NCI-H82 treated with DMSO at 0.1 percent for 48 hours (cell line): Measurements from ENCODE around the gene TSC22D4.
"Not testable (repeated sequence)": the region's sequence is repeated elsewhere in the genome, so short reads cannot be mapped to it uniquely, and the experiment has no call there.

Experiments used
- DNase-seq: peaks from one replicate; lab custom pipeline; 2025; ENCODE audit not compliant: unreplicated experiment; lab: John Stamatoyannopoulos, UW

Gene TSC22D4

DNA sequence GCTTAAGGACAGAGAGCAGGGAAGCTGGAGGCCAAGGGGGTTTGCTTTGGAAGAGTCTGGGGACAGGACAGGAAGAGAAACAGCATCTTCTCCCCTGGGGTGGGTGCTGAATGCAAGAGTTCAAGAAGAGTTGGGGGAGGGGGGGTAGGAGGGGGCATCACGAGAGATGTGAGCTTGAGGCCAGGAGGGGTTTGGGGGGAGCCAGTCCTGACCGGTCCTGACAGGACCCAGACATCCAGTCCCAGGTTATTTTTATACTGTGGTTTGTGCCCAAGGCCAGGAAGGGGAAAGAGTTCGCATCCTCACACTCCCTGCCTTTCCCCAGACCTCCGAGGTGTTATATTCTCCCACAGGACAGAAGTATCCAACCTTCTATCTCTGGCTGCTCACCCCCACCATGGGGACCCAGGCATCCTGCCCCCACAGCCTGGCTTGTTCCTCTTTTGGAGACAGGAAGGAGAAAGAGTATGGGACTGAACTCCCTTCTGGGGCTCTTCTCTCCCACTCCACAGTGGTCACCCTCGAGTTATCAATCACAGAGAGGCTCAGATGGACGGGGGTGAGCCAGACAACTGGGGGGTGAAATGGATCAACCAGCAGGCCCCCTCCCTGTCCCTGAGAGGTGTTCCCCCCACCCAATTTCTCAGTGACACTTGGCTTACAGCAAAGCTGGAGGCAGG is 2.8 kb downstream of the TSC22D4 start:
- no peak for DNase-seq

DNA sequence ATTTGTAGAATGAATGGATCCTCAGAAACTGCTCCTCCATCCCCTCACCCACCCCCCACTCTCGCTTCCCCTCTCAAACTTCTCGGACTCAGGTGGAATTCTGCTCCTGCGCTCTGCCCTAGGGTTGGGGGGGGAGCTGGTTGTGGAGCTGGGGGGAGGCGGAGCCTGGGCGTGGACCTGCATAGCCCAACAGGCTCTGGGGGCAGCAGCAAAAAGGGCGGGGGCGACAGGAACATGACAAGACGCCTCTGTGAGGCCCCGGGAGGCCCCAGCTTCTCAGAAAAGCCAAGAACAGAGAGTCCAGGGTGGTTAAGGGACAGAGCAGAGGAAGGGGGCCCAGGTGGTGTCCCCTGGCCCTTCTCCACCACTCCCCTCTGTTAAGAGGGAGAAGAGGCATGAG is 3.5 kb downstream of the TSC22D4 start:
- DNase-seq = no peak

DNA sequence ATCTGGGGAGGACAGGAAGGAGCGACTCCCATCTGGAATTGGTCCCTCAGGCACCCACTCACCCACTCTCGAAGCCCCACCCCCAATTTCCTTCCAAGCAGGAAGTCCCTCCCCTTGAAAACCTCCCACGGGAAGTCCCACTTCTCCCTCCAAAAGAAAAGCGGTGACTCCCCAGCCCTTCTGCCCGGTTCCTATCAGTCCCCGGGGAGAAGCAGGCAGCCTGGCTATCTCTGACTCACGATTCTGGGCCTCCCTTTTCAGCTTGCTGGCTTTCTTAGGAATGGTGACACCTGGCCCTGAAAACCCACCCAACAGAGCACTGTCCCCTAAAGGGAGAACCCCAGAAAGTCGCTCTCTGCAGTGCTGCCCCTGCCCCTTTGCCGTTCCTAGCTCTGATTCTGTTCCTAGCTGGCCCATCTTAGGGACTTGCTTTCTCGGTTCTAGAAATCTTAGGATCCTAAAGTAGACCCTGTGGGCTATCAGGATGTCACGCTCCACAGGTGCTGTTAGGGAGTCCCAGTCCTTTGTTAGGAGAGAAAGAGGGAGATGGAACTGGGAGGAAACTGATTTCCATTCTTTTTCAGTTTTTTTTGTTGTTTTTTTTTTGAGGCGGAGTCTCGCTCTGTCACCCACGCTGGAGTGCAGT is 6.0 kb downstream of the TSC22D4 start:
- DNase-seq = no peak

GRCh38 chr7:100472121-100472851 is 6.7 kb downstream of the TSC22D4 start:
- DNase-seq = no peak

DNA sequence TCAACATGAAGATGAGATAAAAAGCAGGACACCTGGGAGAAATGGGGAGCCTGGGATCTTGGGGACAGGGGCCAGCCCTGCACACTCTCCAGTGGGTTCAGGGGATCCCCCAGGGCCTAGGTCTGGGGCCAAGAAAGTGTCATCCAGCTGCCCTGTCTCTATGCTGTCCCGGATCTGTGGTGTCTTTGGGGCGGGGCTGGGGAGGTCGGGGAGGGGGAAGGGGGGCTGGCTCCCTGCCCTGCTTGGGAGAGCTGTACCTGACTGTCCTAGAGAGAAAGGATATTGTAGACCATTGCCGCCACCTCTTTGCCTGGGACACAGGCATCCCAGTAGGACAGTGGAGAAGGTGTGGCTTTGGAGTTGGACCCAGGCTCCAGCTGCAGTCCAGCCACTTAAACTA is 8.0 kb downstream of the TSC22D4 start:
- DNase-seq = no peak

DNA sequence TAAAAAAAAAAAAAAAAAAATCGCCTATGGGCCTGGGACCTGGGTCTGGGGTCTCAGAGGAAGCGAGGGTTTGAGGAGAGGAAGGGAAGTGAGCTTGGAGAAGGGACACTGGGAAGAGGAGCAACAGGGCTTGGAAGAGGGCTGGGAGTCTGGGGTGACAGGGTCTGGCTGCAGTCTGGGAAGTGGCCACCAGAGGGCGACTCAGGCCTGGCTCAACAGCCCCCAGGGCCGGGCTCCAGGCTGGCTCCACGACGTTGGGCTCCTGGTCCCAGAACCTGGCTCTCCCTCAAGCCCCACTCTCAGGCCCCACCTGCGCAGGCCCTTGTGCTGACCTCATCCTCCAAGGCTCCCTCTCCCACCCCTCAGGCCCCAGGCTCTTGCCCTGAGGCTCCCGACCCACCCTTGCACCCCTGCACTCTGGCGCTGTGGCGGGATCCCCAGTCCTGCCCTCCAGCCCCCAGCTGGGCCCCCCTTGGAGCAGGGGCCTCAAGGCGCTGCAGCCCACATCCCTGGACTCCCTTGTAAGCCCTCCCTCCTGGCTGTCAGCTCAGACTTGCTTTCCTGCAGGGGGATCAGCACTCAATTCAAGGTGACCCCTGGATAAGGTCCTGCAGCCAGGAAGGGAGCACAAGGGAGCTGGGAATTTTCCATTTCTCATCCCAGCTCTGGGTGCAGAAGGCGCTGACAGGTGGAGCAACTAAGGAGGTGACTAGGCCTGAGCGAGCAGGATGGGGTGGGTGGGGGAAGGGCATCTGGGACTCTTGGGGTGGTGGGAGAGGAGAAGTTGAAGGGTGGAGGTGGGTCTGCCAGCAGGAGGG is 9.6 kb downstream of the TSC22D4 start:
- peak; percentile 31 for DNase-seq

DNA sequence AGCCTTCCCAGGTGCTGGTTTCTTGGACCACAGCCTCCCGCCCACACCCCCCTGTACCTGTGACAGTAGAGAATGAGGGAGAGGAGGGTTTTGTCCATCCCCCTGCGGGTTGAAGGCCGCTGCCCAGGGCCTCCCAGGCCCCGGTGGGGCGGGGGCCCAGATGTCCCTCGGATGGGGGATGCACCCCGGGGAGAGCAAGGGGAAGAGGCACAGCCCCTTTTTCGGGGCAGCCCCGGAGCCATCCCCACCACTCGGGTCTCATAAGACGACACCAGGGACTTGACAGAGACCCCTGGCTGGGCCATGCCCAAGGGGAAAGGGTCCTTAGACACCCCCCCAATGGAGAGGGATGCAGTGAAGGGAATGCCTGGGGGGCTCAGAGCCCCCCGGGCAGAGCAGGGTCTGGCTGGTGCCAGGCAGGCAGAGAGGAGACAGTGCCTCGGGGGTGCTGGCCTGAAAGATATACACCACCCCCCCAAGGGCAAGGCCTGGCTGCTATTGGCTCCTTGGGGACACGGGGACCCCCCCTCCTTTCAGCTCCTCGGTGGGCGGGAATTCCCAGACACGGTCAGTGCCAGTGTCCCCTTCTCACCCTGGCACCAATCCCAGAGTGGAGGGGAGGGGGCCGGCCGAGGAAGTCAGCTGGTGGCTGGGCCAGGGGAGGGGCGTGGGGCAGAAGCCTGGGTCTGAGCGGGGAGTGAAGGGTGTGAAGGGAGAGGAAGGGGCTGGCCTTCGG is 11.2 kb downstream of the TSC22D4 start:
- DNase-seq = no peak

- no peak for DNase-seq
Measured at GRCh38 chr7:100466653-100467605, 12.1 kb downstream of the TSC22D4 start.

GRCh38 chr7:100465702-100466311 is 13.2 kb downstream of the TSC22D4 start:
- DNase-seq = no peak

DNA sequence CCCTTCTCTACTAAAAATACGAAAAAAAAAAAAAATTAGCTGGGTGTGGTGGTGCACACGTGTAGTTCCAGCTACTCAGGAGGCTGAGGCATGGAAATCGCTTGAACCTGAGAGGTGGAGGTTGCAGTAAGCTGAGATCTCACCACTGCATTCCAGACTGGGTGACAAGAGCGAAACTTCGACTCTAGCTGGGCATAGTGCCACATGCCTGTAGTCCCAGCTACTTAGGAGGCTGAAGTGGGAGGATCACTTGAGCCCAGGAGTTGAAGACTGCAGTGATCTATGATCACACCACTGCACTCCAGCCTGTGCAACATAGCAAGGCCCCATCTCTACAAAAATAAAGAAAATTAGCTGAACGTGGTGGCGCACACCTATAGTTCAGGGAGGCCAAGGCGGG is 13.7 kb downstream of the TSC22D4 start:
- DNase-seq = no peak

GRCh38 chr7:100464791-100465190 is 14.2 kb downstream of the TSC22D4 start:
- DNase-seq = no peak

DNA sequence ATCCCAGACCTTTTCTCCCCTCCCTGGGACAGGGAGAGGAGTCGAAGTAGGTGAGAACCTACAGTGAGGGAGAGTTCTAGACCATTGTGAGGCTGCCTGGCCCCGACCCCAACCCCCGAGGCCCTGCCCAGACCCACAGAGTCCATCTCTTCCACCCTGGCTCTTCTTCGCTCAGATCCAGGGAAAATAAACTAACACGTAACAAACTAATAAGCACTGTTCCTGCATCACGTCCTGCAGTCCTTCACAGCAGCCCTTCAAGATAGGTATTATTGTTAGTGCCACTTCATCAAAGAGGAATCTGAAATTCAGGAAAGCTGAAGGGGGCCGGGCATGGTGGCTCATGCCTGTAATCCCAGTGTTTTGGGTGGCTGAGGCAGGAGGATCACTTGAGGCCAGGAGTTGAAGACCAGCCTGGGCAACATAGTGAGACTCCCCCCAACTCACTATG is 14.8 kb downstream of the TSC22D4 start, which contains the start of gene SPACDR:
Gene SPACDR, minus strand, starts transcription at position 51 of the 451 bp plus-strand sequence. CDS start 235 bp downstream, outside the sequence.
- no peak for DNase-seq

- no peak for DNase-seq
Measured at GRCh38 chr7:100457033-100457432, 22.0 kb downstream of the TSC22D4 start.

GRCh38 chr7:100456562-100456961 is 22.5 kb downstream of the TSC22D4 start:
- no peak for DNase-seq

DNA sequence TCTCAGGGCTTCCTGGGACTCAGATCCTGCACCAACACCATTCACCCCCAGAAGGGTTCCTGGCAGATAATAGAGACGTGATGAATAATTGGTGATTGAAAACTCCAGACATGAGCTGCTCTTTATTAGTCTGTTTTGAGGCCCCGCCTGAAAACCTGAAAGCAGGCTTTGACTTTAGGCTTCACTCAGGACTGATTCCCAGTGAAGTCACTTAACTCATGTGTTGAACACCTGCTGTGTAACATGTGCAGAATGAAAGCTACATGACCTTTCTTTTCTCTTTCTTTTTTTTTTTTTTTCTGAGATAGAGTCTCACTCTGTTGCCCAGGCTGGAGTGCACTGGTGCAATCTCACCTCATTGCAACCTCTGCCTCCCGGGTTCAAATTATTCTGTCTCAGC is 23.8 kb downstream of the TSC22D4 start:
- no peak for DNase-seq

GRCh38 chr7:100453854-100454253 is 25.2 kb downstream of the TSC22D4 start:
- DNase-seq = not testable (repeated sequence)

- no peak for DNase-seq
Measured at GRCh38 chr7:100452513-100452912, 26.5 kb downstream of the TSC22D4 start.

- no peak for DNase-seq
Measured at GRCh38 chr7:100449190-100449795, 29.7 kb downstream of the TSC22D4 start.
